HG02588 (cell line): Measurements from ENCODE around the gene C3orf22.

Source experiments
- ATAC-seq: cut with Tn5 transposase; IDR thresholded peaks from one replicate; pipeline ENCODE4 v1.9.1; 2021; ENCODE audit warnings: mild to moderate bottlenecking, moderate library complexity; ENCODE audit not compliant: unreplicated experiment

C3orf22 gene

GRCh38 chr3:126516152-126516935, 42.4 kb downstream of the C3orf22 start:
- no peak for ATAC-seq

- no peak for ATAC-seq
Observed at GRCh38 chr3:126515066-126515706, 43.5 kb downstream of the C3orf22 start.

- no peak for ATAC-seq
Observed at GRCh38 chr3:126514161-126514560, 44.6 kb downstream of the C3orf22 start.

GRCh38 chr3:126512916-126513650, 45.6 kb downstream of the C3orf22 start:
- no peak for ATAC-seq

GRCh38 chr3:126512026-126512425, 46.7 kb downstream of the C3orf22 start:
- ATAC-seq = no peak

- no peak for ATAC-seq
Observed at GRCh38 chr3:126511291-126511690, 47.4 kb downstream of the C3orf22 start.

- ATAC-seq = no peak
Observed at GRCh38 chr3:126510308-126510910, 48.3 kb downstream of the C3orf22 start.

GRCh38 chr3:126509597-126510307, 49.0 kb downstream of the C3orf22 start:
- no peak for ATAC-seq

- no peak for ATAC-seq
Observed at GRCh38 chr3:126508564-126508964, 50.2 kb downstream of the C3orf22 start.

- ATAC-seq = no peak
Observed at GRCh38 chr3:126507886-126508285, 50.8 kb downstream of the C3orf22 start.

- no peak for ATAC-seq
Observed at GRCh38 chr3:126503701-126504100, 55.0 kb downstream of the C3orf22 start.

GRCh38 chr3:126502656-126503055, 56.1 kb downstream of the C3orf22 start:
- no peak for ATAC-seq

GRCh38 chr3:126501736-126502135, 57.0 kb downstream of the C3orf22 start:
- ATAC-seq = no peak

GRCh38 chr3:126501054-126501453, 57.7 kb downstream of the C3orf22 start:
- no peak for ATAC-seq

- ATAC-seq = no peak
Observed at GRCh38 chr3:126500016-126500415, 58.7 kb downstream of the C3orf22 start.
